T1000 (cell line): ENCODE data around the gene SLC35F5.
"Not testable (repeated sequence)": the region's sequence is repeated elsewhere in the genome, so short reads cannot be mapped to it uniquely, and the experiment has no call there.

ENCODE experiments used
- DNase-seq: peaks from one replicate; lab custom pipeline; 2025; ENCODE audit warnings: mixed read lengths; lab: John Stamatoyannopoulos, UW

Gene SLC35F5

GRCh38 chr2:113756355-113757137 is at the start of gene SLC35F5:
SLC35F5 (minus strand) TSS chr2:113756642; CDS start chr2:113756409, 233 bp downstream.
- DNase-seq = peak; percentile 90

- no peak for DNase-seq
These were observed 42.9 kb upstream of the SLC35F5 start for GRCh38 chr2:113799375-113799774.

- DNase-seq = no peak
These were observed 40.8 kb upstream of the SLC35F5 start for GRCh38 chr2:113797237-113797636.

- no peak for DNase-seq
These were observed 40.2 kb upstream of the SLC35F5 start for GRCh38 chr2:113796592-113797175.

- DNase-seq = no peak
These were observed 39.0 kb upstream of the SLC35F5 start for GRCh38 chr2:113795405-113795920.

- no peak for DNase-seq
These were observed 35.5 kb upstream of the SLC35F5 start for GRCh38 chr2:113791697-113792590.

- DNase-seq = no peak
These were observed 28.6 kb upstream of the SLC35F5 start for GRCh38 chr2:113784823-113785744.

GRCh38 chr2:113780472-113780871 is 24.0 kb upstream of the SLC35F5 start:
- DNase-seq = no peak

- DNase-seq = no peak
These were observed 20.9 kb upstream of the SLC35F5 start for GRCh38 chr2:113777371-113777770.

- no peak for DNase-seq
These were observed 20.5 kb upstream of the SLC35F5 start for GRCh38 chr2:113776949-113777348.

- not testable (repeated sequence) for DNase-seq
These were observed 18.2 kb upstream of the SLC35F5 start for GRCh38 chr2:113774616-113775015.

GRCh38 chr2:113770929-113771328 is 14.5 kb upstream of the SLC35F5 start:
- no peak for DNase-seq

GRCh38 chr2:113769555-113769954 is 13.1 kb upstream of the SLC35F5 start:
- no peak for DNase-seq

GRCh38 chr2:113768770-113769169 is 12.3 kb upstream of the SLC35F5 start:
- no peak for DNase-seq

- DNase-seq = no peak
These were observed 11.5 kb upstream of the SLC35F5 start for GRCh38 chr2:113767811-113768460.

GRCh38 chr2:113765276-113765675 is 8.8 kb upstream of the SLC35F5 start:
- no peak for DNase-seq

- DNase-seq = no peak
These were observed 6.1 kb upstream of the SLC35F5 start for GRCh38 chr2:113762377-113763118.

- DNase-seq = no peak
These were observed 4.0 kb upstream of the SLC35F5 start for GRCh38 chr2:113760400-113760799.

GRCh38 chr2:113757138-113757657 is 756 bp upstream of the SLC35F5 start:
- no peak for DNase-seq
